Tibial nerve (tissue), 4 donors: ENCODE results near the gene CLCN2. TPM values are rescaled to one million over a fixed set of nuclear protein-coding genes. Genes with fewer than 3 reads are reported as not detected.

Source experiments
- DNase-seq, 2 donors: peaks; one replicate each; pipeline ENCODE4 v3.0.0-alpha.2; 2019; ENCODE audit warnings: low spot score in 2 of 2
- H3K27ac ChIP-seq, 4 donors: fragments of 200-600 bp; sonication (generic) in 3 of 4; one replicate each; pipeline ENCODE4 v1.5.1; 2017 to 2019; ENCODE audit warnings: mild to moderate bottlenecking in 1 of 4
- H3K27me3 ChIP-seq, 2 donors: fragments of 200-600 bp; sonication (generic) in 1 of 2; one replicate each; pipeline versions ENCODE4 v1.5.1 to v1.6.0; 2017 to 2019
- H3K36me3 ChIP-seq, 3 donors: fragments of 200-600 bp; sonication (generic); one replicate each; pipeline ENCODE4 v1.5.1; 2018 to 2019
- H3K4me1 ChIP-seq, 4 donors: fragments of 200-600 bp; sonication (generic) in 3 of 4; one replicate each; pipeline ENCODE4 v1.5.1; 2017 to 2019
- H3K4me3 ChIP-seq, 4 donors: fragments of 200-600 bp; sonication (generic) in 3 of 4; one replicate each; pipeline ENCODE4 v1.5.1; 2017 to 2019; ENCODE audit warnings: mild to moderate bottlenecking in 1 of 4, moderate library complexity in 1 of 4
- H3K9me3 ChIP-seq, 4 donors: fragments of 200-600 bp; sonication (generic) in 3 of 4; one replicate each; pipeline ENCODE4 v1.5.1; 2017 to 2019
- CTCF ChIP-seq, 5 experiments: fragments of 200-600 bp in 3 of 5; fragments of 450-650 bp in 2 of 5; sonication (generic) in 3 of 5; IDR thresholded peaks; one replicate each; pipeline ENCODE4 v1.5.1; 2016 to 2019; ENCODE audit warnings: antibody characterized with exemption in 5 of 5, mild to moderate bottlenecking in 3 of 5, moderate library complexity in 2 of 5
- EP300 ChIP-seq, 2 donors: sonication (generic); formaldehyde crosslinking; IDR thresholded peaks; one replicate each; pipeline ENCODE4 v1.6.1; 2017; ENCODE audit warnings: antibody characterized with exemption in 2 of 2, mild to moderate bottlenecking in 1 of 2
- POLR2A ChIP-seq, 2 donors: fragments of 450-650 bp; IDR thresholded peaks; one replicate each; pipeline ENCODE4 v1.6.1; 2017; ENCODE audit warnings: antibody characterized with exemption in 2 of 2, mild to moderate bottlenecking in 2 of 2, moderate library complexity in 2 of 2
- WGBS, 2 donors: methylation state at CpG; one replicate each; pipeline ENCODE4 v1.1.5; 2018; 5-methylcytosine and 5-hydroxymethylcytosine counted together
- total RNA-seq, 4 donors: library from RNA; depleted of rRNA; stranded (reverse); fragments of >200 nt; gene quantifications; one replicate each; pipeline ENCODE4 v1.1.0, GENCODE V29; 2016

CLCN2 gene
- total RNA-seq, 4 donors from 2014 or later, result 51.3 to 86.3 (median 54.9) TPM

GRCh38 chr3:184388936-184389230, 27.5 kb upstream of the CLCN2 start:
- H3K4me1 ChIP-seq, result no peaks in the 10 kb centered on the region
- peaks cover 0 to 29% (median 0%) of the 10 kb centered on the region in 3 donors for H3K36me3 ChIP-seq
- no peaks in the 10 kb centered on the region for H3K27me3 ChIP-seq
- H3K4me3 ChIP-seq, result no peak overlapping the region
- 77 to 79% methylated on average over 8 of the region's 8 CpGs for WGBS, 2 donors
- no peaks in the 10 kb centered on the region for H3K9me3 ChIP-seq
- no peak for DNase-seq
- H3K27ac ChIP-seq, result no peak overlapping the region
- TF ChIP-seq CTCF (IDR thresholded peaks at IDR 0.05) (no peak), POLR2A (IDR thresholded peaks at IDR 0.05) (no peak), EP300 (IDR thresholded peaks at IDR 0.05) (no peak)

- WGBS, 2 donors, result 75 to 76% methylated on average over 7 to 8 of the region's 8 CpGs
- TF ChIP-seq CTCF (IDR thresholded peaks at IDR 0.05), result no peak
- TF ChIP-seq EP300 (IDR thresholded peaks at IDR 0.05), result no peak
- no peak for TF ChIP-seq POLR2A (IDR thresholded peaks at IDR 0.05)
Observed at GRCh38 chr3:184388164-184388935, 26.9 kb upstream of the CLCN2 start.

GRCh38 chr3:184387174-184387714, 25.8 kb upstream of the CLCN2 start:
- DNase-seq, result no peak
- H3K4me1 ChIP-seq, result no peaks in the 10 kb centered on the region
- no peaks in the 10 kb centered on the region for H3K27me3 ChIP-seq
- WGBS, 2 donors, result 84 to 91% methylated on average over 6 to 12 of the region's 12 CpGs
- H3K9me3 ChIP-seq, result no peaks in the 10 kb centered on the region
- no peak overlapping the region for H3K27ac ChIP-seq
- H3K4me3 ChIP-seq, result no peak overlapping the region
- peaks cover 0 to 38% (median 0%) of the 10 kb centered on the region in 3 donors for H3K36me3 ChIP-seq
- TF ChIP-seq CTCF (IDR thresholded peaks at IDR 0.05) (no peak), EP300 (IDR thresholded peaks at IDR 0.05) (no peak), POLR2A (IDR thresholded peaks at IDR 0.05) (no peak)

More at GRCh38 chr3:184388164-184388935, 26.9 kb upstream of the CLCN2 start:
- peaks cover 0 to 29% (median 0%) of the 10 kb centered on the region in 3 donors for H3K36me3 ChIP-seq
- no peaks in the 10 kb centered on the region for H3K27me3 ChIP-seq
- no peaks in the 10 kb centered on the region for H3K4me1 ChIP-seq
- no peak for DNase-seq
- no peak overlapping the region for H3K4me3 ChIP-seq
- H3K27ac ChIP-seq, result no peak overlapping the region
- H3K9me3 ChIP-seq, result no peaks in the 10 kb centered on the region

- Histone ChIP-seq H3K9me3 (no peaks in the 10 kb centered on the region), H3K27ac (no peak overlapping the region), H3K4me1 (peaks cover 0 to 9% (median 3%) of the 10 kb centered on the region in 4 donors), H3K27me3 (peaks cover 0 to 6% of the 10 kb centered on the region in 2 donors), H3K4me3 (no peak overlapping the region), H3K36me3 (peaks cover 0 to 38% (median 0%) of the 10 kb centered on the region in 3 donors)
- 53 to 71% methylated on average over 24 to 37 of the region's 37 CpGs for WGBS, 2 donors
- no peak for DNase-seq
- TF ChIP-seq POLR2A (IDR thresholded peaks at IDR 0.05) (no peak), EP300 (IDR thresholded peaks at IDR 0.05) (no peak), CTCF (IDR thresholded peaks at IDR 0.05) (no peak)
Observed at GRCh38 chr3:184386047-184386806, 24.8 kb upstream of the CLCN2 start.
